ENCODE measurements around the gene DENND5A. TPM values are rescaled to one million over a fixed set of nuclear protein-coding genes. Genes with fewer than 3 reads are reported as not detected.

The DENND5A gene
- total and polyA plus RNA-seq, 9 of the 15 experiments (the other 6 are each of a cell fraction or from before 2014, with no cell fraction given), result 11.7 to 130 (median 46.3) TPM

GRCh38 chr11:9146477-9146876 lies 118.7 kb downstream of the DENND5A start:
- 67% methylated on average over 2 of the region's 2 CpGs for WGBS (ENCODE audit: insufficient coverage, low coverage, missing lambda C conversion rate)
- H4K20me1 ChIP-seq (replicated peaks; ENCODE audit: control insufficient read depth, insufficient read depth, low read length), result no peaks in the 10 kb centered on the region; the same call in 1 of the 2 replicates
- ATAC-seq (no peak), DNase-seq (ENCODE audit: extremely low read depth in 1 of 4, low spot score in 3 of 4) (no peak), FAIRE-seq (no peak)
- no TSS peak for BruUV-seq (replicated peaks)
- H3K9me1 ChIP-seq (ENCODE audit: control insufficient read depth, insufficient read depth, low read length), result no peaks in the 10 kb centered on the region
- H3K9ac ChIP-seq (ENCODE audit: insufficient read depth in 1 of 2, low read depth in 2 of 2, low read length in 2 of 2), result no peak overlapping the region
- H3K4me3 ChIP-seq, result no peak overlapping the region
- no peak overlapping the region for H3K4me2 ChIP-seq (ENCODE audit: insufficient read depth, low read length)
- no peak overlapping the region for H3K27ac ChIP-seq (ENCODE audit: extremely low read depth, low read depth, low read length)
- in situ Hi-C loops (cut with MboI) (no loop called here), intact Hi-C loops (cut with micrococcal nuclease) (no loop called here)
- H3K27me3 ChIP-seq (ENCODE audit: control insufficient read depth in 2 of 2, insufficient read depth in 2 of 2, low read length in 2 of 2), result no peaks in the 10 kb centered on the region
- no peaks in the 10 kb centered on the region for H3K9me3 ChIP-seq (replicated peaks; ENCODE audit: control insufficient read depth, insufficient read depth, low read depth, low read length)
- TF ChIP-seq NR2C2 (CRISPR knock-in tag; IDR thresholded peaks at IDR 0.05), result no peak
- no peak for TF ChIP-seq NR2C2 (tag; IDR thresholded peaks at IDR 0.05)
- TF ChIP-seq ZBTB34 (CRISPR knock-in tag; IDR thresholded peaks at IDR 0.05), result no peak
- TF ChIP-seq ARID1B (IDR thresholded peaks at IDR 0.05), result no peak
- H3K4me1 ChIP-seq (replicated peaks in 1 of 2; ENCODE audit: control insufficient read depth in 2 of 2, insufficient read depth in 2 of 2, low read length in 2 of 2), result no peaks in the 10 kb centered on the region
- no peaks in the 10 kb centered on the region for H3K79me2 ChIP-seq (ENCODE audit: control insufficient read depth, insufficient read depth, low read length)
- no peak overlapping the region for H2AFZ ChIP-seq (ENCODE audit: low read depth, low read length)
- POLR2A ChIA-PET, result interaction anchor here (2.2 kb wide), 1 partner anchor 9 kb away, joined by 5 read pairs; no protein-coding TSS in a partner anchor
- peaks cover 98% of the 10 kb centered on the region for H3K36me3 ChIP-seq (ENCODE audit: control insufficient read depth, insufficient read depth, low read length)
- CTCF ChIA-PET (ENCODE audit: low intra/inter-chr PET ratio), result no interaction called here

GRCh38 chr11:9145283-9145682 lies 119.9 kb downstream of the DENND5A start:
- peaks cover 95% of the 10 kb centered on the region for H3K36me3 ChIP-seq (ENCODE audit: control insufficient read depth, insufficient read depth, low read length)
- POLR2A ChIA-PET, result interaction anchor here (1.0 to 1.3 kb wide), 2 partner anchors 8 to 10 kb away, joined by 3 to 4 read pairs; no protein-coding TSS in a partner anchor
- H3K4me1 ChIP-seq (replicated peaks in 1 of 2; ENCODE audit: control insufficient read depth in 2 of 2, insufficient read depth in 2 of 2, low read length in 2 of 2), result no peaks in the 10 kb centered on the region
- no peaks in the 10 kb centered on the region for H3K9me3 ChIP-seq (replicated peaks; ENCODE audit: control insufficient read depth, insufficient read depth, low read depth, low read length)
- no peaks in the 10 kb centered on the region for H3K9me1 ChIP-seq (ENCODE audit: control insufficient read depth, insufficient read depth, low read length)
- no peaks in the 10 kb centered on the region; the same call in 1 of the 2 replicates for H4K20me1 ChIP-seq (replicated peaks; ENCODE audit: control insufficient read depth, insufficient read depth, low read length)
- no peak overlapping the region for H3K27ac ChIP-seq (ENCODE audit: extremely low read depth, low read depth, low read length)
- no TSS peak for BruUV-seq (replicated peaks)
- no peaks in the 10 kb centered on the region for H3K79me2 ChIP-seq (ENCODE audit: control insufficient read depth, insufficient read depth, low read length)
- FAIRE-seq, result no peak
- CTCF ChIA-PET (ENCODE audit: low intra/inter-chr PET ratio), result no interaction called here
- intact Hi-C loops (cut with micrococcal nuclease) (no loop called here), in situ Hi-C loops (cut with MboI) (no loop called here)
- H3K4me3 ChIP-seq, result no peak overlapping the region
- H2AFZ ChIP-seq (ENCODE audit: low read depth, low read length), result no peak overlapping the region
- 100% methylated on average over 2 of the region's 2 CpGs for WGBS (ENCODE audit: insufficient coverage, low coverage, missing lambda C conversion rate)
- no peak overlapping the region for H3K4me2 ChIP-seq (ENCODE audit: insufficient read depth, low read length)
- no peak for ATAC-seq
- no peaks in the 10 kb centered on the region for H3K27me3 ChIP-seq (ENCODE audit: control insufficient read depth in 2 of 2, insufficient read depth in 2 of 2, low read length in 2 of 2)
- 0 out of 4 replicates have a peak overlapping the region, but pooled peaks of 1 of the 2 experiments have one; percentile 10 for H3K9ac ChIP-seq (ENCODE audit: insufficient read depth in 1 of 2, low read depth in 2 of 2, low read length in 2 of 2)
- DNase-seq (ENCODE audit: extremely low read depth in 1 of 4, low spot score in 3 of 4), result no peak
- TF ChIP-seq DEAF1 (CRISPR knock-in tag; IDR thresholded peaks at IDR 0.05) (no peak), ZBTB33 (CRISPR knock-in tag; IDR thresholded peaks at IDR 0.05) (no peak), FUS (optimal IDR thresholded peaks at IDR 0.05; ENCODE audit: low read depth, low read length) (no peak), ATF4 (CRISPR knock-in tag; IDR thresholded peaks at IDR 0.05) (no peak), TFAM (CRISPR knock-in tag; conservative IDR thresholded peaks at IDR 0.05) (no peak), ZKSCAN8 (CRISPR knock-in tag; IDR thresholded peaks at IDR 0.05) (no peak)
